ENCODE data around the gene NKAIN2. TPM values are rescaled to one million over a fixed set of nuclear protein-coding genes. Genes with fewer than 3 reads are reported as not detected.

The NKAIN2 gene
- total and polyA plus RNA-seq, 2 donors (not counting 3 experiments of a cell fraction or from before 2014, with no cell fraction given), result 0.03 TPM; not detected in 1

DNA sequence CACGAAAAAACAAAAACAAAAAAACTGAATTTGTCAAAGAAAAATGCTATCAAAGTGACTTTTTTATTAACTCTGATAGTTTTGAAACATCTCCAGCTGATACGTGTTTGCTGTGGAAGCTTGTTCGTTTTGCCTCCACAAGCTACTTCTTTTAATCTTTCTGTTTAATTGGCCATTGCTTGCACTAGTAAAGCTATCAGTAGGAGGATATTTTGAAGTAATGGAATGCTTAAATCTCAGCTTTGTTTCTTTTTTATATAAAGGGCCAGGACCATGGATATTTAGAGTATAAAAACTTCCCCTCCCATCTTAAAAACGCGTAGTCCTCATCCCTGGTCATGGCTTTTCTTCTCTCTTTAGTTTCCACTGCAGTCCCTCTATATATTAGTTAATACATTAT lies 344.0 kb downstream of the NKAIN2 start:
- Histone ChIP-seq H3K27ac (ENCODE audit: insufficient read depth, low read depth, low read length) (no peak overlapping the region), H2AFZ (ENCODE audit: low read depth, low read length) (no peak overlapping the region), H3K4me2 (ENCODE audit: insufficient read depth, low read length) (no peak overlapping the region), H3K9me3 (replicated peaks; ENCODE audit: control insufficient read depth, insufficient read depth, low read length) (no peaks in the 10 kb centered on the region), H3K27me3 (ENCODE audit: control insufficient read depth in 2 of 2, insufficient read depth in 2 of 2, low read length in 2 of 2) (no peaks in the 10 kb centered on the region), H3K4me1 (ENCODE audit: control insufficient read depth, extremely low read depth, insufficient read depth, low read length) (no peaks in the 10 kb centered on the region), H3K9me1 (replicated peaks; ENCODE audit: control insufficient read depth, extremely low read depth, insufficient read depth, low read length) (no peaks in the 10 kb centered on the region), H3K9ac (replicated peaks; ENCODE audit: extremely low read depth, insufficient read depth, low read length) (no peak overlapping the region), H4K20me1 (replicated peaks; ENCODE audit: control insufficient read depth, extremely low read depth, insufficient read depth, low read length) (no peaks in the 10 kb centered on the region), H3K4me3 (replicated peaks in 1 of 3; ENCODE audit: insufficient read depth in 1 of 3, low read depth in 1 of 3, low read length in 3 of 3) (no peak overlapping the region), H3K36me3 (ENCODE audit: control insufficient read depth in 2 of 2, extremely low read depth in 1 of 2, insufficient read depth in 2 of 2, low read length in 2 of 2) (no peaks in the 10 kb centered on the region), H3K79me2 (ENCODE audit: control insufficient read depth, insufficient read depth, low read length) (no peaks in the 10 kb centered on the region)
- no peak for FAIRE-seq
- BruUV-seq (replicated peaks), result no TSS peak
- no peak for DNase-seq (ENCODE audit: low read depth, low spot score)
- dilution Hi-C loops (cut with MboI; ENCODE audit: extremely low pct_ligation_motif_present, low sequenced_read_pairs), result no loop called here
- intact Hi-C loops (cut with micrococcal nuclease), result no loop called here
- no peak for TF ChIP-seq MAX (IDR thresholded peaks at IDR 0.05; ENCODE audit: insufficient read depth, insufficient read length)
- TF ChIP-seq GATA2 (IDR thresholded peaks at IDR 0.05; ENCODE audit: insufficient read depth, insufficient read length, low read depth, low read length), result no peak
- TF ChIP-seq, protein P1, sequence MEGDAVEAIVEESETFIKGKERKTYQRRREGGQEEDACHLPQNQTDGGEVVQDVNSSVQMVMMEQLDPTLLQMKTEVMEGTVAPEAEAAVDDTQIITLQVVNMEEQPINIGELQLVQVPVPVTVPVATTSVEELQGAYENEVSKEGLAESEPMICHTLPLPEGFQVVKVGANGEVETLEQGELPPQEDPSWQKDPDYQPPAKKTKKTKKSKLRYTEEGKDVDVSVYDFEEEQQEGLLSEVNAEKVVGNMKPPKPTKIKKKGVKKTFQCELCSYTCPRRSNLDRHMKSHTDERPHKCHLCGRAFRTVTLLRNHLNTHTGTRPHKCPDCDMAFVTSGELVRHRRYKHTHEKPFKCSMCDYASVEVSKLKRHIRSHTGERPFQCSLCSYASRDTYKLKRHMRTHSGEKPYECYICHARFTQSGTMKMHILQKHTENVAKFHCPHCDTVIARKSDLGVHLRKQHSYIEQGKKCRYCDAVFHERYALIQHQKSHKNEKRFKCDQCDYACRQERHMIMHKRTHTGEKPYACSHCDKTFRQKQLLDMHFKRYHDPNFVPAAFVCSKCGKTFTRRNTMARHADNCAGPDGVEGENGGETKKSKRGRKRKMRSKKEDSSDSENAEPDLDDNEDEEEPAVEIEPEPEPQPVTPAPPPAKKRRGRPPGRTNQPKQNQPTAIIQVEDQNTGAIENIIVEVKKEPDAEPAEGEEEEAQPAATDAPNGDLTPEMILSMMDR (IDR thresholded peaks at IDR 0.05; ENCODE audit: extremely low read depth in 1 of 2, insufficient read depth in 1 of 2, low read depth in 1 of 2, low read length in 2 of 2), result no peak
- ChIA-PET POLR2A (no interaction called here), CTCF (no interaction called here)

DNA sequence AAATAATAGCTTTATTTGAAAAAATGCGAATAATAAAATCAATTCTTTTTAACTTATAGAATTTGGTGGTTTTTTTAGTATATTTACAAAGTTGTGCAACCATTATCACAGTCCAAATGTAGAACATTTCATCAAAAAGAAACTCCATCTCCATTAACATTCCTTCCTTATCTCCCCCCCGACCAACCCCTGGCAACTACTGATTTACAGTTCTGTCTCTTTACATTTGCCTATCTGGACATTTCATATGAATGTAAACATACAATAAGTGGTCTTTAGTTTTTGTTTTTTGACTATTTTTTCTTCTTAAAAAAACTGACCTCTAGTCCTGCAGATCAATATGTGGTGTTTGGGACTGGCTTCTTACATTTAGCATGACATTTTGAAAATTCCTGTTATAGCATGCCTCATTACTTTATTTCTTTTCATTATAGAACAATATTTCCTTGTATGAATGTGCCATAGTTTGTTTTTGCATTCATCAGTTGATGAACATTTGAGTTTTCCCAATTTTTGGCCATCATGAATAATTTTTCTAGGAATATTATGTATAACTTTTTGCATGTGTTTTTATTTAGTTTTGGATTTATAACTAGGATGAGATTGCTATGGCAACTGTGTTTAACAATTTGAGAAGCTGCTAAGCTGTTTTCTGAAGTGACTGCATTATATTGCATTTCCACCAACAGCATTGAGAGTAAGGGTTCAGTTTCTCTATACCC lies 344.7 kb downstream of the NKAIN2 start:
- no peak for DNase-seq (ENCODE audit: low read depth, low spot score)
- Histone ChIP-seq H2AFZ (ENCODE audit: low read depth, low read length) (no peak overlapping the region), H3K27me3 (ENCODE audit: control insufficient read depth in 2 of 2, insufficient read depth in 2 of 2, low read length in 2 of 2) (no peaks in the 10 kb centered on the region), H3K9me3 (replicated peaks; ENCODE audit: control insufficient read depth, insufficient read depth, low read length) (no peaks in the 10 kb centered on the region), H3K27ac (ENCODE audit: insufficient read depth, low read depth, low read length) (no peak overlapping the region), H3K4me3 (replicated peaks in 1 of 3; ENCODE audit: insufficient read depth in 1 of 3, low read depth in 1 of 3, low read length in 3 of 3) (no peak overlapping the region), H3K9ac (replicated peaks; ENCODE audit: extremely low read depth, insufficient read depth, low read length) (no peak overlapping the region), H3K9me1 (replicated peaks; ENCODE audit: control insufficient read depth, extremely low read depth, insufficient read depth, low read length) (no peaks in the 10 kb centered on the region), H3K36me3 (ENCODE audit: control insufficient read depth in 2 of 2, extremely low read depth in 1 of 2, insufficient read depth in 2 of 2, low read length in 2 of 2) (no peaks in the 10 kb centered on the region), H3K4me2 (ENCODE audit: insufficient read depth, low read length) (no peak overlapping the region), H3K4me1 (ENCODE audit: control insufficient read depth, extremely low read depth, insufficient read depth, low read length) (no peaks in the 10 kb centered on the region), H4K20me1 (replicated peaks; ENCODE audit: control insufficient read depth, extremely low read depth, insufficient read depth, low read length) (no peaks in the 10 kb centered on the region), H3K79me2 (ENCODE audit: control insufficient read depth, insufficient read depth, low read length) (no peaks in the 10 kb centered on the region)
- dilution Hi-C loops (cut with MboI; ENCODE audit: extremely low pct_ligation_motif_present, low sequenced_read_pairs), result no loop called here
- no TSS peak for BruUV-seq (replicated peaks)
- TF ChIP-seq, protein P1 (IDR thresholded peaks at IDR 0.05; ENCODE audit: extremely low read depth in 1 of 2, insufficient read depth in 1 of 2, low read depth in 1 of 2, low read length in 2 of 2), result no peak
- TF ChIP-seq FOS (IDR thresholded peaks at IDR 0.05; ENCODE audit: borderline replicate concordance, insufficient read depth, low read length), result no peak
- no peak for FAIRE-seq
- CTCF ChIA-PET, result no interaction called here
- POLR2A ChIA-PET, result no interaction called here
- intact Hi-C loops (cut with micrococcal nuclease), result no loop called here
